Vagina (tissue), 2 donors: ENCODE measurements around the gene SVEP1. TPM values are rescaled to one million over a fixed set of nuclear protein-coding genes. Genes with fewer than 3 reads are reported as not detected.
"Not testable (repeated sequence)": the region's sequence is repeated elsewhere in the genome, so short reads cannot be mapped to it uniquely, and the experiment has no call there.

ENCODE experiments used
- DNase-seq, 2 donors: peaks; one replicate each; pipeline ENCODE4 v3.0.0-alpha.2; 2017; ENCODE audit errors: extremely low spot score in 2 of 2
- H3K27ac ChIP-seq: fragments of 200-600 bp; sonication (generic); one replicate; pipeline ENCODE4 v1.5.1; 2019
- H3K27me3 ChIP-seq: fragments of 200-600 bp; sonication (generic); one replicate; pipeline ENCODE4 v1.5.1; 2019
- H3K36me3 ChIP-seq, 2 donors: fragments of 200-600 bp; sonication (generic); one replicate each; pipeline ENCODE4 v1.5.1; 2017 to 2019
- H3K4me1 ChIP-seq: fragments of 200-600 bp; sonication (generic); one replicate; pipeline ENCODE4 v1.5.1; 2019
- H3K4me3 ChIP-seq, 2 donors: fragments of 200-600 bp; sonication (generic); 1 replicate in 1 of 2; 2 replicates in 1 of 2; pipeline ENCODE4 v1.5.1; 2016 to 2019
- H3K9me3 ChIP-seq: fragments of 200-600 bp; sonication (generic); one replicate; pipeline ENCODE4 v1.5.1; 2019
- CTCF ChIP-seq, 3 experiments: fragments of 450-650 bp in 2 of 3; fragments of 200-600 bp in 1 of 3; sonication (generic) in 1 of 3; IDR thresholded peaks; one replicate each; pipeline ENCODE4 v1.5.1; 2017 to 2019; ENCODE audit warnings: antibody characterized with exemption in 3 of 3, mild to moderate bottlenecking in 2 of 3, moderate library complexity in 2 of 3
- POLR2A ChIP-seq, 2 donors: fragments of 450-650 bp; IDR thresholded peaks; one replicate each; pipeline ENCODE4 v1.6.1; 2017; ENCODE audit warnings: antibody characterized with exemption in 2 of 2, mild to moderate bottlenecking in 2 of 2, moderate library complexity in 2 of 2
- POLR2AphosphoS5 ChIP-seq, 2 donors: sonication (generic); formaldehyde crosslinking; IDR thresholded peaks; one replicate each; pipeline ENCODE4 v1.9.0; 2017; ENCODE audit warnings: antibody characterized with exemption in 2 of 2, mild to moderate bottlenecking in 2 of 2, low read depth in 1 of 2; ENCODE audit not compliant: insufficient read depth in 1 of 2
- intact Hi-C: fragments of 100-400 bp; cut with DNase I; formaldehyde crosslinking; loops from one replicate; pipeline ENCODE4 v1.15.1; 2023
- total RNA-seq: library from RNA; depleted of rRNA; stranded (reverse); fragments of >200 nt; gene quantifications from one replicate; pipeline ENCODE4 v1.2.3, GENCODE V29; 2016

The SVEP1 gene
- total RNA-seq, 1 donor from 2014 or later = 84.5 TPM

GRCh38 chr9:110532908-110533665 is 46.5 kb downstream of the SVEP1 start:
- Histone ChIP-seq H3K9me3 (no peaks in the 10 kb centered on the region), H3K4me3 (no peak overlapping the region), H3K36me3 (no peaks in the 10 kb centered on the region), H3K4me1 (no peaks in the 10 kb centered on the region), H3K27me3 (no peaks in the 10 kb centered on the region), H3K27ac (no peak overlapping the region)
- TF ChIP-seq POLR2AphosphoS5 (IDR thresholded peaks at IDR 0.05; ENCODE audit: insufficient read depth in 1 of 2, low read depth in 1 of 2) = no peak
- no peak for TF ChIP-seq CTCF (IDR thresholded peaks at IDR 0.05)
- TF ChIP-seq POLR2A (IDR thresholded peaks at IDR 0.05) = no peak
- no peak for DNase-seq
- intact Hi-C loops = no loop called here

GRCh38 chr9:110531776-110532175 is 47.8 kb downstream of the SVEP1 start:
- Histone ChIP-seq H3K36me3 (no peaks in the 10 kb centered on the region), H3K4me1 (no peaks in the 10 kb centered on the region), H3K9me3 (no peaks in the 10 kb centered on the region), H3K27ac (no peak overlapping the region), H3K27me3 (no peaks in the 10 kb centered on the region), H3K4me3 (no peak overlapping the region)
- no peak for DNase-seq
- intact Hi-C loops = no loop called here
- TF ChIP-seq POLR2AphosphoS5 (IDR thresholded peaks at IDR 0.05; ENCODE audit: insufficient read depth in 1 of 2, low read depth in 1 of 2) = no peak
- TF ChIP-seq CTCF (IDR thresholded peaks at IDR 0.05) = no peak
- TF ChIP-seq POLR2A (IDR thresholded peaks at IDR 0.05) = no peak

GRCh38 chr9:110531241-110531640 is 48.3 kb downstream of the SVEP1 start:
- DNase-seq, H3K27me3 ChIP-seq, H3K4me1 ChIP-seq, H3K4me3 ChIP-seq, H3K9me3 ChIP-seq, intact Hi-C loops, H3K27ac ChIP-seq, H3K36me3 ChIP-seq: not testable (repeated sequence)

DNA sequence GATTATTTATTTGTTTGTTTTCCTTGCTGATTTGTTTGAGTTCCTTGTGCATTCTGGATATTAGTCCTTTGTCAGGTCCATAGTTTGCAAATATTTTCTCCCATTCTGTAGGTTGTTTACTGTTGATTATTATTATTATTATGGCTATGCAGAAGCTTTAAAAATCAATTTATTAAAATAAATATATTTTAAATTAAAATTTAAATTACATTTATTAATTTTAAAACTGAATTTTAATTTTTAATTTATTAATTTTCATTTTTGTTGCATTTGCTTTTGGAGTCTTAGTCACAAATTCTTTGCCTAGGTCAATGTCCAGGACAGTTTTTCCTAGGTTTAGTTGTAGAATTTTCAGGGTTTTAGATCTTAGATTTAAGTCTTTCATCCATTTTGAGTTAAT is 50.9 kb downstream of the SVEP1 start:
- Histone ChIP-seq H3K4me1 (no peaks in the 10 kb centered on the region), H3K36me3 (no peaks in the 10 kb centered on the region), H3K9me3 (no peaks in the 10 kb centered on the region), H3K27ac (no peak overlapping the region), H3K4me3 (no peak overlapping the region), H3K27me3 (no peaks in the 10 kb centered on the region)
- TF ChIP-seq CTCF (IDR thresholded peaks at IDR 0.05) (no peak), POLR2AphosphoS5 (IDR thresholded peaks at IDR 0.05; ENCODE audit: insufficient read depth in 1 of 2, low read depth in 1 of 2) (no peak), POLR2A (IDR thresholded peaks at IDR 0.05) (no peak)
- intact Hi-C loops = no loop called here
- DNase-seq = no peak

DNA sequence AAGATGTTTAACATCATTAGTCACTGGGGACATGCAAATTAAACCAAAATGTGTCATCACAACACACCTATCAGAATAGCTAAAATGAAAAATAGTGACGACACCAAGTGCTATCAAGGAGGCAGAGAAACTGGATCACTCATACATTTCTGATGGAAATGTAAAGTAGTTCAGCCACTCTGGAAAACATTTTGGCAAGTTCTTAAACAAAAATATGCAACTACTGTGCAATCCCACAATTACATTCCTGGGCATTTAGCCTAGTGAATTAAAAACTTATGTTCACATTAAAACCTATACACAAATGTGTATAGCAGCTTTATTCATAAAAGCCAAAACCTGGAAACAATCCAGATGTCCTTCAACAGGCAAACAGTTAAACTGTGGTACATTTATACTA is 53.1 kb downstream of the SVEP1 start:
- H3K27me3 ChIP-seq = no peaks in the 10 kb centered on the region
- DNase-seq = no peak
- H3K36me3 ChIP-seq = no peaks in the 10 kb centered on the region
- H3K4me3 ChIP-seq = no peak overlapping the region
- no peak overlapping the region for H3K27ac ChIP-seq
- TF ChIP-seq CTCF (IDR thresholded peaks at IDR 0.05) = no peak
- TF ChIP-seq POLR2AphosphoS5 (IDR thresholded peaks at IDR 0.05; ENCODE audit: insufficient read depth in 1 of 2, low read depth in 1 of 2) = no peak
- TF ChIP-seq POLR2A (IDR thresholded peaks at IDR 0.05) = no peak
- intact Hi-C loops = no loop called here
- H3K9me3 ChIP-seq = no peaks in the 10 kb centered on the region
- no peaks in the 10 kb centered on the region for H3K4me1 ChIP-seq
